Measurements from ENCODE around the gene KRTAP5-3.
"Not testable (repeated sequence)": the region's sequence is repeated elsewhere in the genome, so short reads cannot be mapped to it uniquely, and the experiment has no call there.

The KRTAP5-3 gene

GRCh38 chr11:1607901-1608300 is 362 bp downstream of the KRTAP5-3 start:
- not testable (repeated sequence) for DNase-seq

- DNase-seq = not testable (repeated sequence)
Measured at GRCh38 chr11:1607156-1607845, 962 bp downstream of the KRTAP5-3 start.

- DNase-seq = not testable (repeated sequence)
Measured at GRCh38 chr11:1605923-1606322, 2.3 kb downstream of the KRTAP5-3 start.

- DNase-seq = no peak
Measured at GRCh38 chr11:1604711-1605110, 3.6 kb downstream of the KRTAP5-3 start.

- DNase-seq = no peak
Measured at GRCh38 chr11:1604181-1604580, 4.1 kb downstream of the KRTAP5-3 start.

GRCh38 chr11:1603629-1604028 is 4.6 kb downstream of the KRTAP5-3 start:
- DNase-seq = no peak

GRCh38 chr11:1601663-1602062 is 6.6 kb downstream of the KRTAP5-3 start:
- not testable (repeated sequence) for DNase-seq

GRCh38 chr11:1600626-1601025 is 7.6 kb downstream of the KRTAP5-3 start:
- DNase-seq = no peak

- no peak for DNase-seq
Measured at GRCh38 chr11:1598816-1599215, 9.4 kb downstream of the KRTAP5-3 start.

- DNase-seq = not testable (repeated sequence)
Measured at GRCh38 chr11:1598406-1598805, 9.9 kb downstream of the KRTAP5-3 start.

- no peak for DNase-seq
Measured at GRCh38 chr11:1597994-1598380, 10.3 kb downstream of the KRTAP5-3 start, which contains the start of gene KRTAP5-2. KRTAP5-2 (minus strand) TSS chr11:1598294; CDS start chr11:1598250, 44 bp downstream.

- no peak for DNase-seq
Measured at GRCh38 chr11:1597331-1597993, 10.8 kb downstream of the KRTAP5-3 start.

GRCh38 chr11:1596576-1597121 is 11.6 kb downstream of the KRTAP5-3 start:
- DNase-seq = not testable (repeated sequence)

GRCh38 chr11:1595994-1596575 is 12.2 kb downstream of the KRTAP5-3 start:
- not testable (repeated sequence) for DNase-seq

GRCh38 chr11:1592628-1593027 is 15.6 kb downstream of the KRTAP5-3 start:
- DNase-seq = no peak

- no peak for DNase-seq
Measured at GRCh38 chr11:1589996-1590395, 18.3 kb downstream of the KRTAP5-3 start.

- not testable (repeated sequence) for DNase-seq
Measured at GRCh38 chr11:1589191-1589963, 18.9 kb downstream of the KRTAP5-3 start.

- no peak for DNase-seq
Measured at GRCh38 chr11:1586699-1587098, 21.6 kb downstream of the KRTAP5-3 start.

- DNase-seq = not testable (repeated sequence)
Measured at GRCh38 chr11:1584661-1585370, 23.4 kb downstream of the KRTAP5-3 start, which contains the start of gene KRTAP5-1. KRTAP5-1 (minus strand) TSS chr11:1585283; CDS start chr11:1585249, 34 bp downstream.

GRCh38 chr11:1582909-1583308 is 25.4 kb downstream of the KRTAP5-3 start:
- DNase-seq = not testable (repeated sequence)

GRCh38 chr11:1581976-1582375 is 26.3 kb downstream of the KRTAP5-3 start:
- no peak for DNase-seq

- DNase-seq = no peak
Measured at GRCh38 chr11:1576825-1577224, 31.4 kb downstream of the KRTAP5-3 start.
